IMR-90 (cell line): ENCODE data around the gene SH3BP5. TPM values are rescaled to one million over a fixed set of nuclear protein-coding genes. Genes with fewer than 3 reads are reported as not detected.

Experiments used
- ATAC-seq: fragments of 200-7000 bp; cut with Tn5 transposase; 2 replicates; pipeline ENCODE4 v1.9.1; 2020; ENCODE audit warnings: low read depth, mild to moderate bottlenecking, moderate library complexity
- BruUV-seq: library from RNA; stranded (reverse); fragments of 400-500 nt; replicated peaks from 2 replicates; lab custom pipeline; 2021; lab: Mats Ljungman, UMichigan
- CTCF ChIA-PET: fragments of 300-600 bp; formaldehyde crosslinking; extraction: SDS; loops from one replicate; lab custom pipeline; 2021; ENCODE audit warnings: antibody characterized with exemption; lab: Yijun Ruan, JAX
- POLR2A ChIA-PET: fragments of 300-600 bp; sonication (Branson Sonifier 250); formaldehyde crosslinking; loops from one replicate; lab custom pipeline; 2022; ENCODE audit warnings: antibody characterized with exemption; ENCODE audit not compliant: unreplicated experiment; lab: Charles Lee
- DNase-seq: peaks from one replicate; pipeline ENCODE4 v3.0.0; 2013
- H2AFZ ChIP-seq: replicated peaks from 2 replicates; pipeline ENCODE3; 2013; ENCODE audit warnings: low read length, mild to moderate bottlenecking; ENCODE audit not compliant: poor library complexity
- H2AK5ac ChIP-seq: 2 replicates; pipeline ENCODE4 v1.6.1; 2013; ENCODE audit warnings: low read depth, low read length, inconsistent platforms
- H2AK9ac ChIP-seq: replicated peaks from 2 replicates; pipeline ENCODE3; 2013; ENCODE audit warnings: mild to moderate bottlenecking, low read depth, low read length, moderate library complexity; ENCODE audit not compliant: poor library complexity
- H2BK120ac ChIP-seq: 2 replicates; pipeline ENCODE4 v1.6.1; 2013; ENCODE audit warnings: low read depth, low read length, inconsistent platforms
- H2BK15ac ChIP-seq: 3 replicates; pipeline ENCODE4 v1.6.1; 2013; ENCODE audit warnings: low read depth, low read length, inconsistent platforms
- H2BK20ac ChIP-seq: 2 replicates; pipeline ENCODE4 v1.6.1; 2013; ENCODE audit warnings: low read depth, mild to moderate bottlenecking, inconsistent platforms, low read length, moderate library complexity
- H2BK5ac ChIP-seq: 2 replicates; pipeline ENCODE4 v1.6.1; 2013; ENCODE audit warnings: mild to moderate bottlenecking, low read depth, low read length, inconsistent platforms; ENCODE audit not compliant: poor library complexity, severe bottlenecking
- H3K14ac ChIP-seq: replicated peaks from 2 replicates; pipeline ENCODE4 v1.6.1; 2013; ENCODE audit warnings: low read depth, low read length, inconsistent platforms
- H3K18ac ChIP-seq: 2 replicates; pipeline ENCODE4 v1.6.1; 2013; ENCODE audit warnings: low read depth, low read length, control low read depth
- H3K23ac ChIP-seq: 2 replicates; pipeline ENCODE4 v1.6.1; 2013; ENCODE audit warnings: low read depth, low read length, inconsistent platforms
- H3K27ac ChIP-seq: 2 replicates; pipeline ENCODE4 v1.5.1; 2013; ENCODE audit warnings: mild to moderate bottlenecking, control low read depth, low read length; ENCODE audit not compliant: insufficient read depth
- H3K27me3 ChIP-seq: 2 replicates; pipeline ENCODE4 v1.6.1; 2013; ENCODE audit warnings: low read length; ENCODE audit not compliant: control insufficient read depth, insufficient read depth
- H3K36me3 ChIP-seq: 2 replicates; pipeline ENCODE4 v1.6.1; 2013; ENCODE audit warnings: low read length, mixed read lengths; ENCODE audit not compliant: control insufficient read depth, insufficient read depth
- H3K4ac ChIP-seq: 2 replicates; pipeline ENCODE4 v1.6.1; 2013; ENCODE audit warnings: low read depth, low read length, inconsistent platforms
- H3K4me1 ChIP-seq: 2 replicates; pipeline ENCODE4 v1.6.1; 2013; ENCODE audit warnings: low read length, mixed read lengths; ENCODE audit not compliant: control insufficient read depth, insufficient read depth
- H3K4me2 ChIP-seq: 2 replicates; pipeline ENCODE4 v1.6.1; 2013; ENCODE audit warnings: low read depth, mild to moderate bottlenecking, control low read depth, low read length, moderate library complexity
- H3K4me3 ChIP-seq: 2 replicates; pipeline ENCODE4 v1.5.1; 2013; ENCODE audit warnings: low read depth, mild to moderate bottlenecking, control low read depth, low read length, moderate library complexity; ENCODE audit not compliant: insufficient read depth
- H3K56ac ChIP-seq: 2 replicates; pipeline ENCODE4 v1.6.1; 2013; ENCODE audit warnings: low read length, inconsistent platforms; ENCODE audit not compliant: insufficient read depth; ENCODE audit errors: extremely low read depth
- H3K79me1 ChIP-seq, 2 experiments: 2 replicates each; pipeline ENCODE4 v1.6.1; 2013; ENCODE audit warnings: low read length in 2 of 2, inconsistent platforms in 1 of 2, low read depth in 1 of 2
- H3K9ac ChIP-seq: 2 replicates; pipeline ENCODE4 v1.6.1; 2013; ENCODE audit warnings: low read depth, low read length, control low read depth
- H3K9me1 ChIP-seq: 2 replicates; pipeline ENCODE4 v1.6.1; 2013; ENCODE audit warnings: low read length, inconsistent platforms; ENCODE audit not compliant: insufficient read depth
- H3K9me3 ChIP-seq: 2 replicates; pipeline ENCODE4 v1.6.1; 2013; ENCODE audit warnings: low read length; ENCODE audit not compliant: control insufficient read depth, insufficient read depth
- H4K20me1 ChIP-seq: 2 replicates; pipeline ENCODE4 v1.6.1; 2013; ENCODE audit warnings: low read length, inconsistent platforms; ENCODE audit not compliant: insufficient read depth
- H4K5ac ChIP-seq: 2 replicates; pipeline ENCODE4 v1.6.1; 2013; ENCODE audit warnings: mild to moderate bottlenecking, low read depth, low read length, control low read depth
- H4K8ac ChIP-seq, 2 experiments: 2 replicates each; pipeline ENCODE4 v1.6.1; 2013; ENCODE audit warnings: low read depth in 2 of 2, low read length in 2 of 2, control low read depth in 1 of 2, inconsistent platforms in 1 of 2
- H4K91ac ChIP-seq: 2 replicates; pipeline ENCODE4 v1.6.1; 2013; ENCODE audit warnings: low read depth, low read length, inconsistent platforms; ENCODE audit not compliant: insufficient read depth
- CHD1 ChIP-seq: IDR thresholded peaks from 2 replicates; pipeline ENCODE4 v1.6.1; 2012; ENCODE audit warnings: low read depth, low read length, improper control_type of control experiment
- MAFK ChIP-seq: IDR thresholded peaks from 2 replicates; pipeline ENCODE4 v1.6.1; 2012; ENCODE audit warnings: low read depth, low read length, improper control_type of control experiment
- MAZ ChIP-seq: IDR thresholded peaks from 2 replicates; pipeline ENCODE4 v1.6.1; 2012; ENCODE audit warnings: low read depth, mild to moderate bottlenecking, low read length, improper control_type of control experiment, moderate library complexity, borderline replicate concordance
- POLR2A ChIP-seq: IDR thresholded peaks from 2 replicates; pipeline ENCODE4 v1.6.1; 2012; ENCODE audit warnings: mild to moderate bottlenecking, low read depth, low read length
- RAD21 ChIP-seq: IDR thresholded peaks from 2 replicates; pipeline ENCODE4 v1.6.1; 2012; ENCODE audit warnings: low read length, improper control_type of control experiment
- RCOR1 ChIP-seq: IDR thresholded peaks from 2 replicates; pipeline ENCODE4 v1.6.1; 2012; ENCODE audit warnings: mild to moderate bottlenecking, low read length, improper control_type of control experiment; ENCODE audit not compliant: insufficient replicate concordance
- RFX5 ChIP-seq: IDR thresholded peaks from 2 replicates; pipeline ENCODE4 v1.8.0; 2012; ENCODE audit warnings: low read depth, mild to moderate bottlenecking, low read length, moderate library complexity
- SMC3 ChIP-seq: fragments of 150-350 bp; IDR thresholded peaks from 2 replicates; pipeline ENCODE4 v1.6.1; 2016; ENCODE audit warnings: low read depth, mild to moderate bottlenecking, antibody characterized with exemption, low read length, moderate library complexity
- WGBS, 2 experiments: methylation state at CpG; one replicate each; pipeline versions ENCODE4 v1.1.5 to v1.1.7; 2013; ENCODE audit warnings: missing lambda C conversion rate in 2 of 2; ENCODE audit not compliant: insufficient read length in 1 of 2; ENCODE audit errors: extremely low coverage in 2 of 2; 5-methylcytosine and 5-hydroxymethylcytosine counted together
- dilution Hi-C: fragments of 300-500 bp; cut with HindIII; formaldehyde crosslinking; loops from one replicate; pipeline ENCODE4 v1.14.3; 2018; ENCODE audit warnings: low sequenced_read_pairs; ENCODE audit not compliant: unreplicated experiment
- in situ Hi-C: fragments of 300-500 bp; cut with MboI; formaldehyde crosslinking; loops from 3 replicates; pipeline ENCODE4 v1.14.3; 2019; ENCODE audit warnings: low sequenced_read_pairs, inconsistent platforms, mixed read lengths
- intact Hi-C: fragments of 100-400 bp; cut with micrococcal nuclease; formaldehyde crosslinking; loops from 2 replicates; pipeline ENCODE4 v1.10.0; 2022
- polyA plus RNA-seq, 3 experiments: library from polyadenylated mRNA; depleted of rRNA; stranded (reverse); fragments of >200 nt; gene quantifications; 2 replicates each; pipeline ENCODE4 v1.2.3, GENCODE V29; 2012; ENCODE audit warnings: low replicate concordance in 1 of 3
- total RNA-seq: library from RNA; depleted of rRNA; stranded (reverse); fragments of >200 nt; gene quantifications from 2 replicates; pipeline ENCODE4 v1.2.3, GENCODE V29; 2012
- TF ChIP-seq, protein P1 (sequence below): conservative IDR thresholded peaks from 2 replicates; pipeline ENCODE4 v1.5.1; 2012; ENCODE audit warnings: mild to moderate bottlenecking, low read depth, low read length, improper control_type of control experiment
- TF ChIP-seq, protein P2 (sequence below): fragments of 150-350 bp; IDR thresholded peaks from 2 replicates; pipeline ENCODE4 v1.6.1; 2017; ENCODE audit warnings: mild to moderate bottlenecking, antibody characterized with exemption, low read length, low read depth

SH3BP5 gene
- total and polyA plus RNA-seq, 2 of the 4 experiments (the other 2 are of a cell fraction), result 14.0 to 23.5 TPM

DNA sequence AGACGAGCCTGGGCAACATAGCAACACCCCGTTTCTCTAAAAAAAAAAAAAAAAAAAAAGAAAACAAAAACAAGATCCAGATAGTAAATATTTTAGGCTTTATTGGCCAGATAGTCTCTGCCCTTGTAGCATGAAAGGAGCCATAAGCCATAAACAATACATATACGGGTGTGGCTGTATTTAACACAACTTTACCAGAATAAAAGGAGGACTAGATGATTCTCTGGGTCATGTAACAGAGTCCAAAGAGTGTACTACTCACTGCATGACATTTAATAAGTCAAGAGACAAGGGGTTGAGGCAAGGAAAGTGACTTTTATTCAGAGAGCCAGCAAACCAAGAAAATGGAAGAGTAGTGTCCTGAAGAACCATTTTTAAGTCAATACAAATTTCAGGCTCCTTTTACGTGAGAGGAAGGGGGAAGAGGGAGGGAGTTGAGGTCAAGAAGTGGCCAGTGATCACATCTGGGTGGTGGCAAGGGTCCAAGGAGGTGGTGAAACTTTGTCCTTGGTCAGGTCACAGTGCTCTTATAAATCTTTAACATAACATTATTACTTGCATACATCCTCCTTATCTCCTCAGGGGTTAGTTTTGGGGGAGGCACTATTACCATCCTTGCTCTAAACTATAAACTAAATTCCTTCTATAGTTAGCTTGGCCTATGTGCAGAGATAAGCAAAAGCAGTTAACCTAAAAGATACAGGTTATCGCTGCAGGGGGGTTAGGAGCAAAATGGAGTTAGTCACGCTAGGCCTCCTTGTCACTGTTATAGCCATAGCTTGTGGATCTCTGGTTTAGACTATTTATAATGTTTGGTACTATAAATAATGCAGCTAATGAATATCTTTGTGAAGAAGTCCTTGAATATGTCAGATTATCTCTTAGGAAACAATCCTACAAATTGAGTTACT is 48.8 kb upstream of the SH3BP5 start (continued):
- no peak for TF ChIP-seq RCOR1
- TF ChIP-seq MAFK, result no peak

DNA sequence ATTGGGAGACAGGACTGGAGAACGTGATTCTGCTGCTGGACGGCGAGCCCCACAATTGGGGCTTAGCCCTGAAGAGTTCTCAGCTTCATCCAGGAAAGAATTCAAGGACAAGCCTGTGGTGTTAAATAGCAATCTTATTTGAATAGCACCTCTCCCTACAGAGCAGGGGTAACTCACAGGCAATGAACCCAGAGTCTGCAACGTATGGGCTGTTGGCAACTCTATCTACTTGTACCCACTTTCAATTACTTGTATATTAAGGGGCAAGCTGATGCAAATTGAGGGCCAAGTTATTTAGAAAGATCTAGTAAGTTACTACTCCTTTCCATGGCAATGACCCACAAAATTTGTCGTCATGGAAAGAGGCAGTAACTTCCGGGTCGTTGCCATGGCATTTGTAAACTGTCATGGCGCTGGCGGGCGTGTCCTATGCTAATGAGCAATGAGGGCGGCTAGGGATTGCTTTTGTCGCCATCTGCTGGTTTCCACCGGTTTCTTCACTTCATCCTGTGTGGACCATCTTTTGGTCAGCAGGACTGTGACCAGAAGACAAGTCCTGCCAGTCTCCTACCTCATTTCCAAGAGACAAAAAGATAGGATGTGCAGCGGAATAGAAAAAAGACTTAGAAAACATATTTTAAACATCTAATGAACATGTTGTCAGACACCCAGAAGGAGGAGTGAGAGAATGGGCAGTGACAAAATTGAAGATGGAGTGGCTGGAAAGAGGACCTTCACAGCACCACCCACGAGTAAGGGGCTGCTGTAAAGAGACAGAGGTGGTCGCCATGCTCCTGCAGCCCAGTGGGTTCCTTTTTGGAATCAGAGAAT is 45.8 kb upstream of the SH3BP5 start:
- peak; percentile 100 for ATAC-seq
- BruUV-seq, result no TSS peak
- no peaks in the 10 kb centered on the region for H3K4me1 ChIP-seq
- no peak overlapping the region for H2BK20ac ChIP-seq
- H4K5ac ChIP-seq, result peak overlapping the region; percentile 77
- H3K27ac ChIP-seq, result no peak overlapping the region
- ChIA-PET CTCF (interaction anchor here (1.0 to 1.9 kb wide), 2 partner anchors 110 to 113 kb away, joined by 3 to 11 read pairs; no protein-coding TSS in a partner anchor), POLR2A (no interaction called here)
- no peaks in the 10 kb centered on the region for H4K20me1 ChIP-seq
- H3K27me3 ChIP-seq, result no peaks in the 10 kb centered on the region
- intact Hi-C loops, result loop anchor here (1.0 to 2.0 kb wide), 2 partner anchors 45 to 110 kb away; partner anchors contain the start of gene SH3BP5
- no peak overlapping the region for H2BK120ac ChIP-seq
- H2BK5ac ChIP-seq, result no peak overlapping the region
- no peak overlapping the region for H2AK9ac ChIP-seq
- peak overlapping the region; percentile 84 to 99 for H4K8ac ChIP-seq
- no peak overlapping the region for H2AK5ac ChIP-seq
- no peaks in the 10 kb centered on the region for H3K9me3 ChIP-seq
- in situ Hi-C loops, result loop anchor here (25.0 kb wide), 1 partner anchor 266 kb away; no protein-coding TSS in a partner anchor
- H2AFZ ChIP-seq, result peak overlapping the region; percentile 91
- peak overlapping the region; percentile 44; the same call in 1 of the 2 replicates for H3K4me2 ChIP-seq
- H3K36me3 ChIP-seq, result no peaks in the 10 kb centered on the region
- H3K4ac ChIP-seq, result peak overlapping the region; percentile 12; the same call in 1 of the 2 replicates
- H3K56ac ChIP-seq, result no peak overlapping the region
- H4K91ac ChIP-seq, result 0 out of 2 replicates have a peak overlapping the region, but pooled peaks have one; percentile 18
- dilution Hi-C loops, result no loop called here
- no CpG with 5 or more reads among the region's 16 CpGs for WGBS, 2 experiments
- DNase-seq, result peak; percentile 93
- H2BK15ac ChIP-seq, result no peak overlapping the region
- H3K9me1 ChIP-seq, result no peaks in the 10 kb centered on the region
- H3K79me1 ChIP-seq, result no peaks in the 10 kb centered on the region
- no peak overlapping the region for H3K4me3 ChIP-seq
- H3K14ac ChIP-seq, result peak overlapping the region; percentile 62
- no peak overlapping the region for H3K9ac ChIP-seq
- no peak overlapping the region for H3K18ac ChIP-seq
- H3K23ac ChIP-seq, result no peak overlapping the region
- TF ChIP-seq RCOR1 (no peak), RFX5 (no peak), MAFK (no peak), POLR2A (0 out of 2 replicates have a peak, but pooled peaks have one; percentile 30), MAZ (peak; percentile 21; the same call in 1 of the 2 replicates), RAD21 (peak; percentile 93), CHD1 (no peak), SMC3 (peak; percentile 98)
- TF ChIP-seq, protein P1, sequence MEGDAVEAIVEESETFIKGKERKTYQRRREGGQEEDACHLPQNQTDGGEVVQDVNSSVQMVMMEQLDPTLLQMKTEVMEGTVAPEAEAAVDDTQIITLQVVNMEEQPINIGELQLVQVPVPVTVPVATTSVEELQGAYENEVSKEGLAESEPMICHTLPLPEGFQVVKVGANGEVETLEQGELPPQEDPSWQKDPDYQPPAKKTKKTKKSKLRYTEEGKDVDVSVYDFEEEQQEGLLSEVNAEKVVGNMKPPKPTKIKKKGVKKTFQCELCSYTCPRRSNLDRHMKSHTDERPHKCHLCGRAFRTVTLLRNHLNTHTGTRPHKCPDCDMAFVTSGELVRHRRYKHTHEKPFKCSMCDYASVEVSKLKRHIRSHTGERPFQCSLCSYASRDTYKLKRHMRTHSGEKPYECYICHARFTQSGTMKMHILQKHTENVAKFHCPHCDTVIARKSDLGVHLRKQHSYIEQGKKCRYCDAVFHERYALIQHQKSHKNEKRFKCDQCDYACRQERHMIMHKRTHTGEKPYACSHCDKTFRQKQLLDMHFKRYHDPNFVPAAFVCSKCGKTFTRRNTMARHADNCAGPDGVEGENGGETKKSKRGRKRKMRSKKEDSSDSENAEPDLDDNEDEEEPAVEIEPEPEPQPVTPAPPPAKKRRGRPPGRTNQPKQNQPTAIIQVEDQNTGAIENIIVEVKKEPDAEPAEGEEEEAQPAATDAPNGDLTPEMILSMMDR, result peak; percentile 95
- TF ChIP-seq, protein P2, sequence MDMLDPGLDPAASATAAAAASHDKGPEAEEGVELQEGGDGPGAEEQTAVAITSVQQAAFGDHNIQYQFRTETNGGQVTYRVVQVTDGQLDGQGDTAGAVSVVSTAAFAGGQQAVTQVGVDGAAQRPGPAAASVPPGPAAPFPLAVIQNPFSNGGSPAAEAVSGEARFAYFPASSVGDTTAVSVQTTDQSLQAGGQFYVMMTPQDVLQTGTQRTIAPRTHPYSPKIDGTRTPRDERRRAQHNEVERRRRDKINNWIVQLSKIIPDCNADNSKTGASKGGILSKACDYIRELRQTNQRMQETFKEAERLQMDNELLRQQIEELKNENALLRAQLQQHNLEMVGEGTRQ, result peak; percentile 12; the same call in 1 of the 2 replicates
